Panc1 (cell line): ENCODE results near the gene CCT8. TPM values are rescaled to one million over a fixed set of nuclear protein-coding genes. Genes with fewer than 3 reads are reported as not detected.

ENCODE experiments used
- ATAC-seq: fragments of 200-7000 bp; cut with Tn5 transposase; 2 replicates; pipeline ENCODE4 v1.9.1; 2020; ENCODE audit warnings: mild to moderate bottlenecking, moderate library complexity
- BruUV-seq: library from RNA; stranded (reverse); fragments of 400-500 nt; replicated peaks from 2 replicates; lab custom pipeline; 2021; lab: Mats Ljungman, UMichigan
- CTCF ChIA-PET: fragments of 300-600 bp; sonication (Branson Sonifier 250); formaldehyde crosslinking; loops from one replicate; lab custom pipeline; 2022; ENCODE audit warnings: antibody characterized with exemption; lab: Charles Lee
- POLR2A ChIA-PET: fragments of 300-600 bp; sonication (Branson Sonifier 250); formaldehyde crosslinking; loops from one replicate; lab custom pipeline; 2022; ENCODE audit warnings: antibody characterized with exemption; lab: Charles Lee
- DNase-seq: peaks from one replicate; pipeline ENCODE4 v3.0.0-alpha.2; 2010; ENCODE audit warnings: low read depth, low spot score
- H3K27ac ChIP-seq: 2 replicates; pipeline ENCODE4 v1.5.1; 2011; ENCODE audit warnings: mild to moderate bottlenecking, low read length, inconsistent platforms
- H3K27me3 ChIP-seq: fragments of 200-500 bp; sonication (Bioruptor generic); 2 replicates; pipeline ENCODE4 v1.6.0; 2014; ENCODE audit warnings: low read length, inconsistent platforms; ENCODE audit not compliant: control insufficient read depth, insufficient read depth
- H3K36me3 ChIP-seq: fragments of 200-500 bp; sonication (Bioruptor generic); 2 replicates; pipeline ENCODE4 v1.5.1; 2014; ENCODE audit warnings: inconsistent platforms, mild to moderate bottlenecking, low read length, moderate library complexity; ENCODE audit not compliant: control insufficient read depth, insufficient read depth
- H3K4me1 ChIP-seq: 2 replicates; pipeline ENCODE4 v1.5.1; 2011; ENCODE audit warnings: inconsistent platforms, mild to moderate bottlenecking, low read length, moderate library complexity; ENCODE audit not compliant: control insufficient read depth, insufficient read depth
- H3K4me3 ChIP-seq, 2 experiments: 2 replicates each; pipeline ENCODE4 v1.5.1; 2011 to 2012; ENCODE audit warnings: low read depth in 2 of 2, low read length in 2 of 2, mild to moderate bottlenecking in 2 of 2, inconsistent platforms in 1 of 2, moderate library complexity in 1 of 2
- H3K9me3 ChIP-seq: fragments of 200-500 bp; sonication (Bioruptor generic); 2 replicates; pipeline ENCODE4 v1.5.1; 2014; ENCODE audit warnings: low read depth, mild to moderate bottlenecking, inconsistent platforms, low read length, moderate library complexity; ENCODE audit not compliant: control insufficient read depth, insufficient read depth
- CTCF ChIP-seq: fragments of 450-650 bp; IDR thresholded peaks from 2 replicates; pipeline ENCODE4 v1.5.1; 2017; ENCODE audit warnings: mild to moderate bottlenecking
- POLR2AphosphoS5 ChIP-seq: IDR thresholded peaks from 2 replicates; pipeline ENCODE4 v1.6.1; 2012; ENCODE audit warnings: mild to moderate bottlenecking, low read depth, low read length, moderate library complexity
- REST ChIP-seq, 2 experiments: IDR thresholded peaks; 2 replicates each; pipeline ENCODE4 v1.6.1; 2011 to 2012; ENCODE audit warnings: low read depth in 2 of 2, control low read depth in 1 of 2, low read length in 1 of 2, mild to moderate bottlenecking in 1 of 2, moderate library complexity in 1 of 2; ENCODE audit not compliant: insufficient read depth in 1 of 2
- SIN3A ChIP-seq: IDR thresholded peaks from 2 replicates; pipeline ENCODE4 v1.6.1; 2012; ENCODE audit warnings: low read depth, mild to moderate bottlenecking, low read length, moderate library complexity, borderline replicate concordance; ENCODE audit not compliant: insufficient read depth
- TCF7L2 ChIP-seq: IDR thresholded peaks from 2 replicates; pipeline ENCODE4 v1.6.1; 2011; ENCODE audit warnings: mild to moderate bottlenecking, low read depth, low read length, inconsistent platforms
- in situ Hi-C: cut with HindIII; loops from 2 replicates; pipeline ENCODE4 v1.10.0; 2016; ENCODE audit warnings: low sequenced_read_pairs, low pct_unique_long_range_greater_than_20kb
- intact Hi-C: fragments of 100-400 bp; cut with micrococcal nuclease; formaldehyde crosslinking; loops from one replicate; pipeline ENCODE4 v1.10.0; 2022; ENCODE audit not compliant: unreplicated experiment
- total RNA-seq: library from RNA; stranded (reverse); gene quantifications from one replicate; pipeline ENCODE4 v1.2.1, GENCODE V29; 2021; ENCODE audit not compliant: unreplicated experiment

Gene CCT8
- total RNA-seq, 1 experiment from 2014 or later: 160 TPM

- peak; percentile 26; the same call in 1 of the 2 replicates for ATAC-seq
- no TSS peak for BruUV-seq
- no peak overlapping the region for H3K4me3 ChIP-seq
Observed at GRCh38 chr21:29053011-29053553, 20.4 kb downstream of the CCT8 start.

GRCh38 chr21:29052224-29052623, 21.2 kb downstream of the CCT8 start:
- DNase-seq (no peak), ATAC-seq (no peak)
- Histone ChIP-seq H3K4me1 (no peaks in the 10 kb centered on the region), H3K27me3 (no peaks in the 10 kb centered on the region), H3K9me3 (no peaks in the 10 kb centered on the region), H3K27ac (no peak overlapping the region), H3K36me3 (peaks cover 25% of the 10 kb centered on the region), H3K4me3 (no peak overlapping the region)
- intact Hi-C loops: no loop called here
- POLR2A ChIA-PET: no interaction called here
- no peak for TF ChIP-seq POLR2AphosphoS5
- TF ChIP-seq CTCF: no peak
- no peak for TF ChIP-seq TCF7L2
- no peak for TF ChIP-seq REST (IDR thresholded peaks at IDR 0.05; ENCODE audit: insufficient read depth in 1 of 2, low read depth in 2 of 2, low read length in 1 of 2)
- no peak for TF ChIP-seq SIN3A
- in situ Hi-C loops: no loop called here
- no TSS peak for BruUV-seq
- CTCF ChIA-PET: no interaction called here

More at GRCh38 chr21:29053011-29053553, 20.4 kb downstream of the CCT8 start:
- no peaks in the 10 kb centered on the region for H3K4me1 ChIP-seq
- H3K27me3 ChIP-seq: no peaks in the 10 kb centered on the region
- in situ Hi-C loops: no loop called here
- ChIA-PET CTCF (no interaction called here), POLR2A (no interaction called here)
- no peaks in the 10 kb centered on the region for H3K9me3 ChIP-seq
- peaks cover 23% of the 10 kb centered on the region for H3K36me3 ChIP-seq
- intact Hi-C loops: no loop called here
- H3K27ac ChIP-seq: no peak overlapping the region
- DNase-seq: no peak
- TF ChIP-seq REST (IDR thresholded peaks at IDR 0.05; ENCODE audit: insufficient read depth in 1 of 2, low read depth in 2 of 2, low read length in 1 of 2) (no peak), SIN3A (no peak), POLR2AphosphoS5 (no peak), CTCF (no peak)
